ENCODE measurements around the gene ZSWIM3.
"Not testable (repeated sequence)": the region's sequence is repeated elsewhere in the genome, so short reads cannot be mapped to it uniquely, and the experiment has no call there.

ZSWIM3 gene

DNA sequence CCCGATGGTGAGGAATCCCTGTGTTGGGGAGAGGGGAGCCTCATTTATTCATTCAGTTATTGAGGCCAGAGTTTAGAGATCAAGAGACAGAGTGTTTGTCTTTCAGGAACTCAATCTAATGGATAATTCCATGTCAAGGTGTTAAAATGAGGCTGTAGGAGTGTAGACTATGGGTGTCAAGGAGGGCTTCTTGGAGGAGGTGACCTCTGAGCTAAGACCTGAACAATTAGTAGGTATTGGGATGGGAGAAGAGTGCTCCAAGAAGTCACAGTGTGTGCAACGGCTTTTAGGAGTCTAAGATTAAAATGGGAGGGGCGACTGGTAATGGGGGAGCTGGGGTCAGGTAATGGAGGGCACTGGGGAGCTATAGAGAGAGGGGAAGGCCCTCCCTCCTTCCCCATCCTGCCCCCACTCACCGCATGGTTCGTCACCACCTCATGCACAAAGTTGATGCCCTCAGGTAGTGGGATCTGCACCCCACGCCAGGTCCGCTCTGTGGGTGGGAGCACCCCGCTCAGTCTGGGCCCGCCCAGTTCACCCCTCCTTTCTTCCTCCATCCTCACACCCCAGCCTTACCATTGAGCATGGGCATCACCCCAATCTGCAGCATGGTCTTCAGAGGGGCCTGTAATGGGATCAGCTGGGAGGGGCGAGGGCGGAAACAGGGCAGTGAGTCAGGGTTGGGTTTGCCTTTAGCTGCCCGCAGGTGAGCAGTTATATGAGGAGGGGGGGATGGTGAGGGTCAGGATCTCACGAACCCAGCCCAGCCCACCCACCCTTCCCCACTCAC lies 41.8 kb downstream of the ZSWIM3 start:
- H3K4me1 ChIP-seq, result no peaks in the 10 kb centered on the region
- TF ChIP-seq, protein P1, sequence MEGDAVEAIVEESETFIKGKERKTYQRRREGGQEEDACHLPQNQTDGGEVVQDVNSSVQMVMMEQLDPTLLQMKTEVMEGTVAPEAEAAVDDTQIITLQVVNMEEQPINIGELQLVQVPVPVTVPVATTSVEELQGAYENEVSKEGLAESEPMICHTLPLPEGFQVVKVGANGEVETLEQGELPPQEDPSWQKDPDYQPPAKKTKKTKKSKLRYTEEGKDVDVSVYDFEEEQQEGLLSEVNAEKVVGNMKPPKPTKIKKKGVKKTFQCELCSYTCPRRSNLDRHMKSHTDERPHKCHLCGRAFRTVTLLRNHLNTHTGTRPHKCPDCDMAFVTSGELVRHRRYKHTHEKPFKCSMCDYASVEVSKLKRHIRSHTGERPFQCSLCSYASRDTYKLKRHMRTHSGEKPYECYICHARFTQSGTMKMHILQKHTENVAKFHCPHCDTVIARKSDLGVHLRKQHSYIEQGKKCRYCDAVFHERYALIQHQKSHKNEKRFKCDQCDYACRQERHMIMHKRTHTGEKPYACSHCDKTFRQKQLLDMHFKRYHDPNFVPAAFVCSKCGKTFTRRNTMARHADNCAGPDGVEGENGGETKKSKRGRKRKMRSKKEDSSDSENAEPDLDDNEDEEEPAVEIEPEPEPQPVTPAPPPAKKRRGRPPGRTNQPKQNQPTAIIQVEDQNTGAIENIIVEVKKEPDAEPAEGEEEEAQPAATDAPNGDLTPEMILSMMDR (IDR thresholded peaks at IDR 0.05; ENCODE audit: low read depth, low read length), result no peak
- no peak for DNase-seq
- H3K27me3 ChIP-seq, result no peaks in the 10 kb centered on the region
- no peaks in the 10 kb centered on the region for H3K9me3 ChIP-seq
- H3K4me3 ChIP-seq (ENCODE audit: low read depth, low read length), result no peak overlapping the region
- H3K36me3 ChIP-seq, result peaks cover 32% of the 10 kb centered on the region

DNA sequence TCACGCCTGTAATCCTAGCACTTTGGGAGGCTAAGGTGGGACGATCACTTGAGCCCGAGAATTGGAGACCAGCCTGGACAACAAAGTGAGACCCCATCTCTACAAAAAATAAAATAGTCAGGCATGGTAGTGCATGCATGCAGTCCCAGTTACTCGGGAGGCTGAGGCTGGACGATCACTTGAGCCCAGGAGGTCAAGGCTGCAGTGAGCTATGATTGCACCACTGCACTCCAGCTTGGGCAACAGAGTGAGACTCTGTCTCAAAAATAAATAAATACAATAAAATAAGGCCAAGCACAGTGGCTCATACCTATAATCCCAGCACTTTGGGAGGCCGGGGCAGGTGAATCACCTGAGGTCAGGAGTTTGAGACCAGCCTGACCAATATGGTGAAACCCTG lies 43.9 kb downstream of the ZSWIM3 start:
- H3K4me3 ChIP-seq (ENCODE audit: low read depth, low read length); H3K27me3 ChIP-seq; DNase-seq; H3K4me1 ChIP-seq; H3K9me3 ChIP-seq: not testable (repeated sequence)
- peaks cover 26% of the 10 kb centered on the region for H3K36me3 ChIP-seq

DNA sequence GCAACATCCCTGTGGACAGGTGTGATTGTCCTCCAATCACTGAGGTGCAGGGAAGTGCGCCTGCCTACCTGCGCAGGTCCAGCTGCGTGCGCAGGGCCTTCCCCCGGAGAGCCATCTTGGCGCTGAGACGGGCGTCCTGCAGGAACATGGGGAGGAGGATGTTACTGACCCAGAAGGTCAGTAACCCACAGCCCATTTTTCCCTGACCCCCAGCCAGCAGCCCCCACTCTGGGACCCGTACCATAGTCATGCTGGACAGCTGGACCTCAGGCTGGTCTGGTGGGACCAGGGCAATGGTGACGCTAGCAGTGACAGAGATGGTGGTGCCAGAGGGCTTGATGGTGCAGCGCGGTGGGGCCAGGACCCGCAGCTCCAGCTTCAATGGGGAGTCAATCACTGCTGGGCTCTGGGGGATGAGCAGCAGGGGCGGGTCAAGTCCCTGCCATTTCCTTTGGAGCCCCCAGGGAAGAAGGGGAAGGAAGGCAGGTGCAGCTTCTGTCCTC lies 44.8 kb downstream of the ZSWIM3 start:
- Histone ChIP-seq H3K27me3 (no peaks in the 10 kb centered on the region), H3K36me3 (peaks cover 17% of the 10 kb centered on the region), H3K4me3 (ENCODE audit: low read depth, low read length) (no peak overlapping the region), H3K9me3 (no peaks in the 10 kb centered on the region), H3K4me1 (no peaks in the 10 kb centered on the region)
- DNase-seq, result no peak
- TF ChIP-seq, protein P1 (IDR thresholded peaks at IDR 0.05; ENCODE audit: low read depth, low read length), result no peak

DNA sequence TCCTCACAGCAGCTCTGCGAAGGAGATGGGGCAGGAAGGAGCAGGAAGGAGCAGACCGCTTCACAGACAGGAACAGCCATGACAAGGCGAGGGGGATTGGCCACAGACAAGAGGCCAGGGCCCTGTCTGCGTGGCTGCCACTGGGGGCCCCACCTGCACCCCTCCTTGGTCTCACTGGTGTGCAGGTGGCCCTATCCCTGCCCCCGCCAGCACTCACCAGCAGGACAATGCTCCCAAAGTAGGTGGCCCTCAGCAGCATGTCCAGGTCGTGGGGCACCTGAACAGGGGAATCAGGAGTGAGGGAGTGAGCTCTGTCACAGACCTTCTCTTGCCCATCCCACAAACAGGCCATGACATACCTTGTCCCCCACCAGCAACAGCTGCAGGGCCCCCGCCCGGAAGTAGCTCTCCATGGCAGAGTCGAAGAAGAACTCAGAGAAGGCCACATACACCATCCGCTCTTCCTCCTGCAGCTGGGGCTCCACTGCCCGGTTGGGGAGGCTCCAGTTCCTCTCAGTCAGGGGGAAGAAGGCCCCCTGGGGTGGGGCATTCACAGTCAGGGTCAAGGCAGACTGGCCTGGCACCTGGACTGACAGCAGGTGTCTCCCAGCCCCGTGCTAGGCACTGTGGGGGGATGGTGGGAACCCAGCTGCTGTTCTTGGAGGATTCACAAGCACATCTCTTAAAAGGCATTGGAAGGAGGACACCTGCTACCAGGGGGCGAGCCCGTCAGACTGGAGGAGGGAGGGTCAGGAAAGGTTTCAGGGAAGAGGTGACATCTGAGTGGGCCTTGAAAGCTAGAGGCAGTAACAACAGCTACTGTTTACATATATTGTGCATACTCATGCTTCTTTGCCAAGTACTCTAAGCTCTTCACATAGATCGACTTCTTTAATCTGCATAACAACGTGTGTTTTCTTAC lies 47.4 kb downstream of the ZSWIM3 start:
- peaks cover 24% of the 10 kb centered on the region for H3K36me3 ChIP-seq
- DNase-seq, result no peak
- no peaks in the 10 kb centered on the region for H3K27me3 ChIP-seq
- no peaks in the 10 kb centered on the region for H3K4me1 ChIP-seq
- TF ChIP-seq, protein P1 (IDR thresholded peaks at IDR 0.05; ENCODE audit: low read depth, low read length), result no peak
- H3K9me3 ChIP-seq, result no peaks in the 10 kb centered on the region
- H3K4me3 ChIP-seq (ENCODE audit: low read depth, low read length), result no peak overlapping the region

DNA sequence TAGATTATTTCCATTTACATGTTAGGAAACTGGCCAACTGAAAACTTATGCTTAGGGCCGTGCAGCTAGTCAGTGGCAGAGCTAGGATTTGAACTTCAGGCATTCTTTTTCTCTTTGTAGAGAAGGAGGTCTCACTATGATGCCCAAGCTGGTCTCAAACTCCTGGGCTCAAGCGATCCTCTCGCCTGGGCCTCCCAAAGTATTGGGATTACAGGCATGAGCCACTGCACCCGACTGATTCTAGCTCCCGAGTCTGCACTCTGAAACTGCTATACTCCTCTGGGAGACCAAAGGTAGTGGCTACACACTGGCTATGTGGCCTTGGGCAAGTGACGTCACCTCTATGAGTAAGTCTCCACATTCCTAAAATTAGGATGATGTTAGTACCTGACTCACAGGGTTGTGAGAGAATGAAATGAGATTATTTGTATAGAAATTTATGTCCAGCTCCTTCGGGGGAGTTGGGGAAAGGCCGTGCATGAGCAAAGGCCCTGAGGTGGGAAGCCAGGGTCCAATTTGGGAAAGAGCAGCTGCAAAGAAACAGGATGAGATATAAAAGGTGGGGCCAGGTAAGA lies 48.2 kb downstream of the ZSWIM3 start:
- Histone ChIP-seq H3K9me3 (no peaks in the 10 kb centered on the region), H3K4me3 (ENCODE audit: low read depth, low read length) (no peak overlapping the region), H3K27me3 (no peaks in the 10 kb centered on the region), H3K36me3 (peaks cover 25% of the 10 kb centered on the region), H3K4me1 (no peaks in the 10 kb centered on the region)
- no peak for DNase-seq
- TF ChIP-seq, protein P1 (IDR thresholded peaks at IDR 0.05; ENCODE audit: low read depth, low read length), result no peak

DNA sequence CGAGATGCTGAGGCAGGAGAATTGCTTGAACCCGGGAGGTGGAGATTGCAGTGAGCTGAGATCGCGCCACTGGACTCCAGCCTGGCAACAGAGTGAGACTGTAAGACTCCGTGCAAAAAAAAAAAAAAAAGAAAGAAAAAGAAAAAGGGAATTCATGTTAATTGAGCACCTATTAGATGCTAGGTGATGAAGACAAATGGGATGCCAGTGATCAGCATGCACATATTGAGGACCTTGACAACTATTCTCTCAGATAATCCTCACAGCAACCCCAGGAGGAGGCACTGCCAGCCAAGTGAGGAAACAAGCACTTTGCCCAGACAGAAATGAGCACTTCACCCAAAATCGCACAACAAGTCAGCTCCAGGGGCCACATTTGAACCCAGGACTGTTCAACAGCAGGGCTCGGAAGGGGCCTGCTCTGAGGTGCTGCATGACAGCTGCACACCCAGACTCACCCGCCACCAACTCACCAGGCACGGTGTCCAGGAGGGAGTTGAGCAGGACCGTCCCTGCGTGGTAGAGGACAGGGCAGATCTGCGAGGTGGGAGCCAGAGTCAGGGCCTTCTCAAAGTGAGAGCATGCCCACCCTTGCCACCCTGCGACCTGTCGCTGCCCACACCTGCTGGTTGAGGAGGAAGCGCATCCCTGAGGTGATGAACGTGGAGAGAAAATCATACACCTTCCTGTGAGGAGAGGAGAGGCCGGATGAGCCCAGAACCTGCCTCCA lies 50.0 kb downstream of the ZSWIM3 start:
- Histone ChIP-seq H3K27me3 (no peaks in the 10 kb centered on the region), H3K4me1 (no peaks in the 10 kb centered on the region), H3K9me3 (no peaks in the 10 kb centered on the region), H3K4me3 (ENCODE audit: low read depth, low read length) (no peak overlapping the region), H3K36me3 (peaks cover 18% of the 10 kb centered on the region)
- TF ChIP-seq, protein P1 (IDR thresholded peaks at IDR 0.05; ENCODE audit: low read depth, low read length), result no peak
- no peak for DNase-seq
